GM19455 (cell line): ENCODE measurements around the gene OGFOD3.
"Not testable (repeated sequence)": the region's sequence is repeated elsewhere in the genome, so short reads cannot be mapped to it uniquely, and the experiment has no call there.

ENCODE experiments used
- ATAC-seq: cut with Tn5 transposase; IDR thresholded peaks from one replicate; pipeline ENCODE4 v1.9.1; 2021; ENCODE audit not compliant: unreplicated experiment

OGFOD3 gene

GRCh38 chr17:82388922-82389283 lies 29.5 kb downstream of the OGFOD3 start:
- ATAC-seq, result no peak

- ATAC-seq, result no peak
These were observed 30.0 kb downstream of the OGFOD3 start for GRCh38 chr17:82388223-82388921.

GRCh38 chr17:82387705-82388106 lies 30.7 kb downstream of the OGFOD3 start:
- ATAC-seq, result no peak

GRCh38 chr17:82386881-82387704 lies 31.3 kb downstream of the OGFOD3 start:
- ATAC-seq, result no peak

- ATAC-seq, result no peak
These were observed 32.0 kb downstream of the OGFOD3 start for GRCh38 chr17:82386255-82386831.

- ATAC-seq, result no peak
These were observed 32.7 kb downstream of the OGFOD3 start for GRCh38 chr17:82385559-82386254.

- no peak for ATAC-seq
These were observed 33.5 kb downstream of the OGFOD3 start for GRCh38 chr17:82384730-82385481.

GRCh38 chr17:82384051-82384729 lies 34.2 kb downstream of the OGFOD3 start:
- ATAC-seq, result no peak

- no peak for ATAC-seq
These were observed 35.0 kb downstream of the OGFOD3 start for GRCh38 chr17:82383411-82383810.

GRCh38 chr17:82382933-82383255 lies 35.5 kb downstream of the OGFOD3 start:
- no peak for ATAC-seq

- not testable (repeated sequence) for ATAC-seq
These were observed 36.0 kb downstream of the OGFOD3 start for GRCh38 chr17:82382220-82382932.

GRCh38 chr17:82381703-82382009 lies 36.7 kb downstream of the OGFOD3 start:
- ATAC-seq, result not testable (repeated sequence)

GRCh38 chr17:82380860-82381702 lies 37.3 kb downstream of the OGFOD3 start:
- no peak for ATAC-seq

GRCh38 chr17:82378741-82379021 lies 39.7 kb downstream of the OGFOD3 start:
- no peak for ATAC-seq

GRCh38 chr17:82377924-82378740 lies 40.3 kb downstream of the OGFOD3 start:
- ATAC-seq, result no peak

- ATAC-seq, result not testable (repeated sequence)
These were observed 41.1 kb downstream of the OGFOD3 start for GRCh38 chr17:82377294-82377693.

GRCh38 chr17:82376042-82376730 lies 42.2 kb downstream of the OGFOD3 start:
- no peak for ATAC-seq
